ENCODE data around the gene BICDL1.

DNA sequence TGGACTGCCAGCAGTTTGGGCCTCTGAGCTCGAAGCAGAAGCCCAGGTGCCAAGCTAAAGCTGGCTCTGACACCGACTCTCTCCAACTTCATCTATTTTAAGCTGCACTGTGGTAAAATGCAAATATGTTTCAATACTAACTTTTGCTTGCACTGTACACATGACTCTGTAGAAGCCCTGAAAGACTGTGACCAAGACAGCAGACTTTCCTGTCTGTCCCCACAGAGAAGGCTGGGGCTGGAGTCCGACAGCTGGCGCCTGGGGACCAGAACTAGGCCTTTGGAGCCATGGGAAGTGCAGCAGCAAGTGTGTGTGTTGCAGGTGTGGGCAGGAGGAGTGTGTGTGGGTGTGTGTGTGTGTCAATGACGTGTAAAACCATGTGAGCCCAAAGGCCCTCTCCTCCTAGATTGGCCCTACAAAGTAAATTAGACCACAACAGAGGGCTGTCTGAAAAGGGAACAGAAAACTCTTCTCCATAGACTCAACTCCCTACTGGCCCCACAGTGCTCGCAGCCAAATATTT, 143.9 kb downstream of the BICDL1 start:
- TF ChIP-seq, protein P1, sequence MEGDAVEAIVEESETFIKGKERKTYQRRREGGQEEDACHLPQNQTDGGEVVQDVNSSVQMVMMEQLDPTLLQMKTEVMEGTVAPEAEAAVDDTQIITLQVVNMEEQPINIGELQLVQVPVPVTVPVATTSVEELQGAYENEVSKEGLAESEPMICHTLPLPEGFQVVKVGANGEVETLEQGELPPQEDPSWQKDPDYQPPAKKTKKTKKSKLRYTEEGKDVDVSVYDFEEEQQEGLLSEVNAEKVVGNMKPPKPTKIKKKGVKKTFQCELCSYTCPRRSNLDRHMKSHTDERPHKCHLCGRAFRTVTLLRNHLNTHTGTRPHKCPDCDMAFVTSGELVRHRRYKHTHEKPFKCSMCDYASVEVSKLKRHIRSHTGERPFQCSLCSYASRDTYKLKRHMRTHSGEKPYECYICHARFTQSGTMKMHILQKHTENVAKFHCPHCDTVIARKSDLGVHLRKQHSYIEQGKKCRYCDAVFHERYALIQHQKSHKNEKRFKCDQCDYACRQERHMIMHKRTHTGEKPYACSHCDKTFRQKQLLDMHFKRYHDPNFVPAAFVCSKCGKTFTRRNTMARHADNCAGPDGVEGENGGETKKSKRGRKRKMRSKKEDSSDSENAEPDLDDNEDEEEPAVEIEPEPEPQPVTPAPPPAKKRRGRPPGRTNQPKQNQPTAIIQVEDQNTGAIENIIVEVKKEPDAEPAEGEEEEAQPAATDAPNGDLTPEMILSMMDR (IDR thresholded peaks at IDR 0.05): no peak
- TF ChIP-seq POLR2A (IDR thresholded peaks at IDR 0.05) (no peak), EP300 (IDR thresholded peaks at IDR 0.05) (no peak)

Data from upper lobe of left lung (tissue), 4 donors.